ENCODE measurements around the gene LRP2. TPM values are rescaled to one million over a fixed set of nuclear protein-coding genes. Genes with fewer than 3 reads are reported as not detected.

Gene LRP2
- total RNA-seq, 1 experiment from 2014 or later: 0.59 TPM

GRCh38 chr2:169339657-169340056 is 22.7 kb downstream of the LRP2 start:
- Mint-ChIP-seq H3K4me1 (no peaks in the 10 kb centered on the region), H3K36me3 (no peaks in the 10 kb centered on the region), H3K9me3 (no peaks in the 10 kb centered on the region), H3K27ac (no peak overlapping the region), H3K4me3 (no peak overlapping the region), H3K27me3 (ENCODE audit: low read depth) (no peaks in the 10 kb centered on the region; the same call in 1 of the 2 replicates)
- TF ChIP-seq PRDM15 (CRISPR knock-in tag; IDR thresholded peaks at IDR 0.05): no peak
- TF ChIP-seq CTCF (IDR thresholded peaks at IDR 0.05): no peak
- no peak for TF ChIP-seq STAT6 (CRISPR knock-in tag; conservative IDR thresholded peaks at IDR 0.05; ENCODE audit: low read depth)
- TF ChIP-seq, protein P1, sequence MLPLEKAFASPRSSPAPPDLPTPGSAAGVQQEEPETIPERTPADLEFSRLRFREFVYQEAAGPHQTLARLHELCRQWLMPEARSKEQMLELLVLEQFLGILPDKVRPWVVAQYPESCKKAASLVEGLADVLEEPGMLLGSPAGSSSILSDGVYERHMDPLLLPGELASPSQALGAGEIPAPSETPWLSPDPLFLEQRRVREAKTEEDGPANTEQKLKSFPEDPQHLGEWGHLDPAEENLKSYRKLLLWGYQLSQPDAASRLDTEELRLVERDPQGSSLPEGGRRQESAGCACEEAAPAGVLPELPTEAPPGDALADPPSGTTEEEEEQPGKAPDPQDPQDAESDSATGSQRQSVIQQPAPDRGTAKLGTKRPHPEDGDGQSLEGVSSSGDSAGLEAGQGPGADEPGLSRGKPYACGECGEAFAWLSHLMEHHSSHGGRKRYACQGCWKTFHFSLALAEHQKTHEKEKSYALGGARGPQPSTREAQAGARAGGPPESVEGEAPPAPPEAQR (CRISPR knock-in tag; IDR thresholded peaks at IDR 0.05): no peak
- no peak for TF ChIP-seq TCF7 (CRISPR knock-in tag; IDR thresholded peaks at IDR 0.05; ENCODE audit: low read depth)
- no peak for TF ChIP-seq ZNF416 (CRISPR knock-in tag; IDR thresholded peaks at IDR 0.05)
- no peak for TF ChIP-seq JUN (CRISPR knock-in tag; IDR thresholded peaks at IDR 0.05)
- TF ChIP-seq ZNF396 (CRISPR knock-in tag; IDR thresholded peaks at IDR 0.05; ENCODE audit: borderline replicate concordance): no peak
- no peak for TF ChIP-seq ELF4 (CRISPR knock-in tag; IDR thresholded peaks at IDR 0.05; ENCODE audit: low read depth)
- no peak for TF ChIP-seq MXD4 (CRISPR knock-in tag; IDR thresholded peaks at IDR 0.05; ENCODE audit: borderline replicate concordance)
- no peak for TF ChIP-seq IRF1 (CRISPR knock-in tag; IDR thresholded peaks at IDR 0.05)
- no peak for DNase-seq (ENCODE audit: low spot score)
- ChIA-PET POLR2A (interaction anchor here (0.5 to 0.6 kb wide), 2 partner anchors 24 to 408 kb away, joined by 3 to 6 read pairs; no protein-coding TSS in a partner anchor), CTCF (no interaction called here)
- ATAC-seq: no peak

- ATAC-seq (no peak), DNase-seq (ENCODE audit: low spot score) (no peak)
- Mint-ChIP-seq H3K4me3 (no peak overlapping the region), H3K27me3 (ENCODE audit: low read depth) (no peaks in the 10 kb centered on the region; the same call in 1 of the 2 replicates), H3K36me3 (no peaks in the 10 kb centered on the region), H3K27ac (no peak overlapping the region), H3K4me1 (no peaks in the 10 kb centered on the region), H3K9me3 (no peaks in the 10 kb centered on the region)
- ChIA-PET POLR2A (no interaction called here), CTCF (no interaction called here)
- TF ChIP-seq ELF4 (CRISPR knock-in tag; IDR thresholded peaks at IDR 0.05; ENCODE audit: low read depth): no peak
- TF ChIP-seq, protein P2, sequence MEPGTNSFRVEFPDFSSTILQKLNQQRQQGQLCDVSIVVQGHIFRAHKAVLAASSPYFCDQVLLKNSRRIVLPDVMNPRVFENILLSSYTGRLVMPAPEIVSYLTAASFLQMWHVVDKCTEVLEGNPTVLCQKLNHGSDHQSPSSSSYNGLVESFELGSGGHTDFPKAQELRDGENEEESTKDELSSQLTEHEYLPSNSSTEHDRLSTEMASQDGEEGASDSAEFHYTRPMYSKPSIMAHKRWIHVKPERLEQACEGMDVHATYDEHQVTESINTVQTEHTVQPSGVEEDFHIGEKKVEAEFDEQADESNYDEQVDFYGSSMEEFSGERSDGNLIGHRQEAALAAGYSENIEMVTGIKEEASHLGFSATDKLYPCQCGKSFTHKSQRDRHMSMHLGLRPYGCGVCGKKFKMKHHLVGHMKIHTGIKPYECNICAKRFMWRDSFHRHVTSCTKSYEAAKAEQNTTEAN (CRISPR knock-in tag; IDR thresholded peaks at IDR 0.05): no peak
- no peak for TF ChIP-seq ESRRA (CRISPR knock-in tag; IDR thresholded peaks at IDR 0.05; ENCODE audit: borderline replicate concordance)
- no peak for TF ChIP-seq PRDM15 (CRISPR knock-in tag; IDR thresholded peaks at IDR 0.05)
- no peak for TF ChIP-seq NR2C2 (CRISPR knock-in tag; IDR thresholded peaks at IDR 0.05)
- no peak for TF ChIP-seq EMX1 (CRISPR knock-in tag; IDR thresholded peaks at IDR 0.05)
- no peak for TF ChIP-seq ZNF425 (CRISPR knock-in tag; conservative IDR thresholded peaks at IDR 0.05)
- no peak for TF ChIP-seq NR1H2 (CRISPR knock-in tag; IDR thresholded peaks at IDR 0.05)
Measured at GRCh38 chr2:169336695-169337094, 25.6 kb downstream of the LRP2 start.

Measured in WTC11 (cell line).